NCI-H1417 (cell line): ENCODE measurements around the gene BPIFB3.
A peak's percentile ranks its signal among the peaks of the same experiment; 100 is the strongest.
"Not testable (repeated sequence)": the region's sequence is repeated elsewhere in the genome, so short reads cannot be mapped to it uniquely, and the experiment has no call there.

Source experiments
- DNase-seq, 3 experiments: peaks; one replicate each; lab custom pipeline; 2025; lab: John Stamatoyannopoulos, UW

Gene BPIFB3

DNA sequence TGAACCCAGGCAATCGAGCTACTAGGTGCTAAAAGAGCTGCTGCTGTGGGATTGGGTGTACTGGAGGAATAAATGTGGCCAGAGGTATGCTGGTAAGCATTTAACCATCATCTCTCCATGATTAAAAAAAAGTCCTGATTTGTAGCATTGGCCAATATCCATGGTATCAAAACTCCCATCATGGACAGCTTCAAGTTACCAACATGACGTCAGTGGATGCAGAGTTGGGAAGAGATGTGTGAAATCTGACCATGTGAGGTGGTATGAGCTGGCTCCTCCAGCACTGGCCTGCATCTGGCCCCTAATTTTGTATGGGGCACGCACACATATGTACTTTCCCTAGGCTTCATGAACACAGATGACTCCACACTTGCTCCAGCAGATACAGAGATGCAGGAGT lies 37.4 kb downstream of the BPIFB3 start:
- no peak for DNase-seq

- no peak for DNase-seq
Measured at GRCh38 chr20:33091693-33092092, 38.0 kb downstream of the BPIFB3 start.

- DNase-seq, result no peak
Measured at GRCh38 chr20:33092361-33092760, 38.7 kb downstream of the BPIFB3 start.

DNA sequence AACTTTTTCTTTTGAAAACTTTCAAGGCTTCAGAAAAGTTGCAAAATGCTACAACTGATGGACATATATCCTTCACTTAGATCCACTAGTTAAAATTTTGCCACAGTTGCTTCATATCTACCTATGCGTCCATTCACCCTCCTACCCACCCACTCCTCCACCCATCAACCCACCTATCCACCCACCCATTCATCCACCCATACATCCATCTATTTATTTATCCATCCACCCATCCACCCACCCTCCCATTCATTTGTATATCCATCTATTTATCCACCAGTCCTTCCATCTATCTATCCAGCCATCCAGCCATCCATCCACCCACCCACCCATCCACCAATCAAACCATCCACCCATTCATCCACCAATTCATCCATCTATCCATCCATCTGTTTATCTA lies 39.4 kb downstream of the BPIFB3 start:
- no peak for DNase-seq

GRCh38 chr20:33093582-33093981 lies 39.9 kb downstream of the BPIFB3 start:
- DNase-seq, result no peak

DNA sequence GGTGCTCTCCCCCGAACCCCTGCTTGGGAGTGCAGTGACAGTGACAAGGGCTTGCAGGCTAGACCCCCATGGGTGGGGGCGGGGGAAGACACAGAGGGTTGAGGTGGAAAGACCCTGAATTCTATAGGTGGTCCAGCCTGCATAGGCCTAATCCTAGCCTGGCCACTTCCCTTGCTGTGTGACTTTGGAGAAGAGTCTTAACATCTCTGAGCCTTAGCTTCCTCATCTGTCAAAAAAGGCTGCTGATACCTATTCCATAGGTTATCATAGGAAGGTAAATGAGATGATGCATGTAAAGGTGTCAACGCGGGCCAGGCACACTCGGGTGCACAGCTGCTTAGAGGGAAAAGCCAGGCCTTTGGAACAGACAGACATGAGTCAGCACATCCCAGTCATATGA lies 41.5 kb downstream of the BPIFB3 start:
- DNase-seq, result no peak

GRCh38 chr20:33095902-33096584 lies 42.3 kb downstream of the BPIFB3 start:
- peak; percentile 33 to 78 (median 46) for DNase-seq

DNA sequence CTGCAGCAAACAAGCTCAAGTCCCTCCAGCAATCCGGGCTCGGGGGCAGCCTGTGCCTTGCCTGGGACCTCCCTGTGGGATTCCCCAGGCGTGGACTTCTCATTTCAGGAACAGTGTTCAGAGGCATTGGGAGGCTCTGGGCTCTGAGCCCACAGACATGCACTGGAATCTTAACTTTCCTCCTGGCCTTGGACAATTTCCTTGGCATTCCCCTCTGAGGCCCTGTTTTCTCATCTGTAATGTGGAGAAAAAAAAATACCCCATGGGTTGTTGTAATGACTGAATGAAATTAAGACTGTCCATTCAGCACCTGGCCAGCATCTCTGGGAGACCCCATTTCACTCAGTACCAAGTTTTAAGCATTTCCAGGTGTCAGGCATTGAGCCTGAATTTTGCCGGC lies 43.3 kb downstream of the BPIFB3 start:
- DNase-seq, result no peak

DNA sequence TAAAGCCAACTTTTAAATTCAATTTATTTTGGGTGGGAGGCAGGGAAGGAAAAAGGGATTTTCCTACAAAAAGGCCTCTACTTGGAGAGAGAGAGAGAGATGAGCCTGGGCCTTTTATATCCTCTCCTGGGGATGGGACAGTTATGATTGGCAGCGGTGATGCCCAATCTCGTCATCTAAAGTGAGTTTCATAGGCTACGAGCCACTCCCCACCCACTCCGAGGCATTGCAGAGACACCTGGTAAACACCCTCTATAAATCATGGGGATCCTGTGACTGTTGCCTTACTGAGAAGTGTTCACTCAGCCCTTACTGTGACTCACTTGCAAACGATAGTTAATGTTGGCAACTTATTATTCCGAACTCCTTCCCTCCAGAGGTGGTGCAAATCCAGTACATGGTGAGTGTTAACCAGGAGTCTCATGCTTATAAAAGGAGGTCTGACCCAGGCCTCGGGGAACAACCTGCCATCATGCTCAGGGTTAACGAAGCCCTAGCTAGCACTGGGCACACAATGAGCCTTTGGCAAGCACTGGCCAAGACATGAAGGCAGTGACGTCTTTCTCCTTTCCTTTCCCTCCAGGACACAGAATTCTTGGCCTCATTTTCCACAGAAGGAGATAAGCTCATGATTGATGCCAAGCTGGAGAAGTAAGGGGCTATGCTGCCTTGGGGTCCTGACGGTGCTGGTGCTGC lies 46.3 kb downstream of the BPIFB3 start:
- DNase-seq, result no peak

GRCh38 chr20:33103556-33103955 lies 49.9 kb downstream of the BPIFB3 start:
- no peak for DNase-seq

GRCh38 chr20:33104336-33104735 lies 50.6 kb downstream of the BPIFB3 start:
- no peak for DNase-seq

DNA sequence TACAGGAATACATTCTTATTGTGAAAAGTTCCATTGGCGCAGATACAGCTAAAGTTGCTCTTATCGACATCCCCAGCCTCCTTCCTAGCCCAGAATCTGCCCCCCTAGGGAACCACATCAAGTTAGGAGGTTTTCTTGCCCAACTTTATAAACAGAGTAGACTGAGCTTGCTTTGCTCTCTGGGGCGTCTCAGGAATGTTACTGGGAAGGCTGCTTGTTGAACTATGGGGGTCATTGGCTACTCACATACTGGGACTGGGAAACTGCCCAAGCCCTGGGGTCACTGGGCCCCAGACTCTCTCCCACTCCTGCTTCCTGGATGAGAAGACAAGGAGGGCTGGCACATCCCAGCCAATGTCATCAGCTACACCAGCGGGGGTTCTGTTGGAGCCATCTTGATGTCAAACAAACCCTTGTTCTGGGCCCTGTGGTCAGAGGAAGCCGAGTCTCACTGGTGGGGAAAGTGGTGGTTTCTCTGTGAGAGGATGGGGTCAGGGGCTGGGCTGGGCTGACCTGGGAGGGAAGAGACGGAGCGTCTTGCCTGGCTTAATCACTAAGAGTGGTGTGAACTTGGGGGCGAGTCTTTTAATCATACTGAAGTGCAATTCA lies 51.7 kb downstream of the BPIFB3 start:
- DNase-seq, result no peak

DNA sequence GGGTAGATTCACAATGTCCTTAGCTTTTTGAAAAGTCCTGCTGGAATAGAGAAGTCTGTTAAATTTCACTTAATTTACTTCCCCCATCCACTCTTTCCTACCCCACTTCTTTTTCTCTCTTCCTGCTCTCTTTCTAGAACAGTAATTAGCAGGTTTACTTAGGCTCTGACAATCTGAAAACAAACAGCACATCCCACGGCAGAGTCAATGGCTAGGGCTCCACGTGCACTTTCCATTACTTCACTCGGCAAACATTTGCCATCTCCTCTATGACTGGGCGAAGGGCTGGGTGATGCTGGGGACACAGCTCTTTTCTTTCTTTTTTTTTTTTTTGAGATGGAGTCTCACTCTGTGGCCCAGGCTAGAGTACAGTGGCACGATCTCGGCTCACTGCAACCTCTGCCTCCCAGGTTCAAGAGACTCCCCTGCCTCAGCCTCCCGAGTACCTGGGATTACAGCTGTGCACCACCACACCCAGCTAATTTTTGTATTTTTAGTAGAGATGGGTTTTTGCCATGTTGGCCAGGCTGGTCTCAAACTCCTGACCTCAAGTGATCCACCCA lies 52.4 kb downstream of the BPIFB3 start:
- DNase-seq, result peak in 2 of 3 experiments; percentile 7 to 48

DNA sequence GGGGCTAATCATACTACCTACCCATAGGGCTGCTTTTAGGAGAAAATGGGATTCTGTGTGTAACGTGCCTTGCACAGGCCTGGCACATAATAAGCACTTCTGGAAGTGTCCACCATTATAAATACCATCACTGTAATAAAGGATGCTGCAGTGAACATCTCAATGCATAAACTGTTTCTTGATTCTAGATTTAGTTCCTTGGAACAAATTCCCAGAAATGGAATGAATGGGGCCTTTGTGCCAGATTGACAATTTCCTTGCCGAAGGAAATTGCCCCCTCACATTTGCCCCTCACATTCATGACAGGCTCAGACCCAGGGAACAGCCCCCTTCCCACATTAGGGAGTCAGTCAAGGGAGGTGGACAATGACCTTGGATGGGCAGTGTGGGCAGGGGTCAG lies 55.0 kb downstream of the BPIFB3 start:
- no peak for DNase-seq

DNA sequence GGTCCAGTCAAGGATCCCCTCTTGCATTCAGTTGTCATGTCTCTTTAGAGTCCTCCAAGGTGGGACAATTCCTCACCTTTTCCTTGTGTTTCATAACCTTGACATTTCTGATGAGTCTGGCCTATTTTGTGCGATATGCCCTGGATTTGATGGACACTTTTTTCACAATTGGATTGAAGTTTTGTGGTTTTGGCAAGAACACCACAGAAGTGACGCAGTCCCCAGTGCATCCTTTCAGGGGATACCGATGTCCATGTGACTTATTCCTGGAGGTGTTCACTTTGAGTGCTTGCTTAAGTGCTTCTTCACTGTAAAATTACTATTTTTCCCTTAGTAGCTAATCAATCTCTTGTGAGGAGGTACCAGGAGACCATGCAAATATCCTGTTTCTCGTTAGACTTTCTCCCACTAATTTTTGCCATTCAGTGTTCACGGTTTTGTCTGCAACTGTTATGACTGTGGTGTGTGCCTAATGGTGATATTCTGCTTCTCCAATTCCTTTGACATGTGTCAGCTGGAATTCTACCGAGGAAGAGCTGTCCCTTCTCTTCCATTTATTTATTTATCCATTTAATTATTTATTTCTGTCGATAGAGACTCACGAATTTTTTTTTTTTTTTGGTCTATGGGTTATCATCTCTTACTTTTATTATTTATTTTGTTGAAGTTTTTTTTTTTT lies 56.6 kb downstream of the BPIFB3 start:
- DNase-seq, result no peak

- DNase-seq, result no peak
Measured at GRCh38 chr20:33111306-33111705, 57.6 kb downstream of the BPIFB3 start.

GRCh38 chr20:33112547-33113386 lies 59.1 kb downstream of the BPIFB3 start:
- no peak for DNase-seq

DNA sequence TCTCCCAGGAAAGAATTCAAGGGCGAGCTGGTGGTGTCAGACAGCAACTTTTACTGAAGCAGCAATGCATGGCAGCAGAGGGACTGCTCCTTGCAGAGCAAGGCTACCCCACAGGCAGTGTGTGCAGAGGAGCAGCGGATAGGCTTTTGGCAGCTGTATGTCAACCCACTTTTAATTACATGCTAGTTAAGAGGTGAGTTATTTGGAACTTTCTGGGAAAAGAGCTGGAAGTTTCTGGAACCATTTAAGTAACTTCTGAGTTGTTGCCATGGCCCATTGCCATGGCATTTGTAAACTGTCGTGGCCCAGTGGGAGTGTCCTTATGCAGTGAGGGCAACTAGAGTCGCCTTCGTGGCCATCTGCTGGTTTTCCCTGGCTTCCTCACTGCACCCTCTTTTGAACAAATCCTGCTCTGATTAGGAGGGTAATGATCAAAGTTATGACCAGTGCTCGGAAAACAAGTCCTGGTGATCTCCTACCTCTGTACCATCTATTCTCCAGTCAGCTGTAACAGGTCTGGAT lies 59.7 kb downstream of the BPIFB3 start:
- DNase-seq, result no peak

- DNase-seq, result not testable (repeated sequence)
Measured at GRCh38 chr20:33115501-33115900, 61.8 kb downstream of the BPIFB3 start.

- DNase-seq, result no peak
Measured at GRCh38 chr20:33119725-33120720, 66.3 kb downstream of the BPIFB3 start.
